OCI-LY1 (cell line): Measurements from ENCODE around the gene SIRT3.

Source experiments
- EZH2 ChIP-seq: fragments of 200-600 bp; sonication (generic), shearing (Covaris generic); IDR thresholded peaks from 2 replicates; pipeline ENCODE4 v1.8.0; 2017; ENCODE audit warnings: borderline replicate concordance, mixed run types, mild to moderate bottlenecking, antibody characterized with exemption, low read length, moderate library complexity, mixed read lengths
- TF ChIP-seq, protein P1 (sequence below): fragments of 200-600 bp; sonication (generic), shearing (Covaris generic); IDR thresholded peaks from 2 replicates; pipeline ENCODE4 v1.5.1; 2017; ENCODE audit warnings: mild to moderate bottlenecking, antibody characterized with exemption, low read length, moderate library complexity, mixed read lengths

DNA sequence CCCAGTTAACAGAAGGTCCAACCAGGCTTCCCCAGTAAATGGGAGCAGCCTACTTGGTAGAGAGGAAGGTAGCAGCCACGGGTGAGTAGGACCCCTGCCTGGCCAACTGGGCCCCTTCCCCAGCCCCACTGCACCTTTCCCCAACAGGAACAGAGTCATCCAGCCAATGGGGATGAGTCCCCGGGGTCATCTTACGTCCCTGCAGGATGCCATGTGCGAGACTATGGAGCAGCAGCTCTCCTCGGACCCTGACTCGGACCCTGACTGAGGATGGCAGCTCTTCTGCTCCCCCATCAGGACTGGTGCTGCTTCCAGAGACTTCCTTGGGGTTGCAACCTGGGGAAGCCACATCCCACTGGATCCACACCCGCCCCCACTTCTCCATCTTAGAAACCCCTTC lies 22.1 kb downstream of the SIRT3 start:
- TF ChIP-seq, protein P1, sequence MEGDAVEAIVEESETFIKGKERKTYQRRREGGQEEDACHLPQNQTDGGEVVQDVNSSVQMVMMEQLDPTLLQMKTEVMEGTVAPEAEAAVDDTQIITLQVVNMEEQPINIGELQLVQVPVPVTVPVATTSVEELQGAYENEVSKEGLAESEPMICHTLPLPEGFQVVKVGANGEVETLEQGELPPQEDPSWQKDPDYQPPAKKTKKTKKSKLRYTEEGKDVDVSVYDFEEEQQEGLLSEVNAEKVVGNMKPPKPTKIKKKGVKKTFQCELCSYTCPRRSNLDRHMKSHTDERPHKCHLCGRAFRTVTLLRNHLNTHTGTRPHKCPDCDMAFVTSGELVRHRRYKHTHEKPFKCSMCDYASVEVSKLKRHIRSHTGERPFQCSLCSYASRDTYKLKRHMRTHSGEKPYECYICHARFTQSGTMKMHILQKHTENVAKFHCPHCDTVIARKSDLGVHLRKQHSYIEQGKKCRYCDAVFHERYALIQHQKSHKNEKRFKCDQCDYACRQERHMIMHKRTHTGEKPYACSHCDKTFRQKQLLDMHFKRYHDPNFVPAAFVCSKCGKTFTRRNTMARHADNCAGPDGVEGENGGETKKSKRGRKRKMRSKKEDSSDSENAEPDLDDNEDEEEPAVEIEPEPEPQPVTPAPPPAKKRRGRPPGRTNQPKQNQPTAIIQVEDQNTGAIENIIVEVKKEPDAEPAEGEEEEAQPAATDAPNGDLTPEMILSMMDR, result no peak
- no peak for TF ChIP-seq EZH2
